Left lobe of liver (tissue), 2 donors: ENCODE measurements around the gene BHLHE23. TPM values are rescaled to one million over a fixed set of nuclear protein-coding genes. Genes with fewer than 3 reads are reported as not detected.

Experiments
- ATAC-seq: fragments of 200-7000 bp; cut with Tn5 transposase; one replicate; pipeline ENCODE4 v1.9.1; 2020; ENCODE audit warnings: mild to moderate bottlenecking, moderate library complexity
- DNase-seq: peaks from one replicate; pipeline ENCODE4 v3.0.0-alpha.2; 2020; ENCODE audit warnings: low spot score
- total RNA-seq: library from RNA; stranded (reverse); gene quantifications from one replicate; pipeline ENCODE4 v1.2.1, GENCODE V29; 2021
- donor health status: DM: no; HTN: no; CAD: no; lungs with moderate emphysema.
- donor health status: DM: no; HTN: yes; CAD: no.

The BHLHE23 gene
- total RNA-seq, 1 donor from 2014 or later: not detected

DNA sequence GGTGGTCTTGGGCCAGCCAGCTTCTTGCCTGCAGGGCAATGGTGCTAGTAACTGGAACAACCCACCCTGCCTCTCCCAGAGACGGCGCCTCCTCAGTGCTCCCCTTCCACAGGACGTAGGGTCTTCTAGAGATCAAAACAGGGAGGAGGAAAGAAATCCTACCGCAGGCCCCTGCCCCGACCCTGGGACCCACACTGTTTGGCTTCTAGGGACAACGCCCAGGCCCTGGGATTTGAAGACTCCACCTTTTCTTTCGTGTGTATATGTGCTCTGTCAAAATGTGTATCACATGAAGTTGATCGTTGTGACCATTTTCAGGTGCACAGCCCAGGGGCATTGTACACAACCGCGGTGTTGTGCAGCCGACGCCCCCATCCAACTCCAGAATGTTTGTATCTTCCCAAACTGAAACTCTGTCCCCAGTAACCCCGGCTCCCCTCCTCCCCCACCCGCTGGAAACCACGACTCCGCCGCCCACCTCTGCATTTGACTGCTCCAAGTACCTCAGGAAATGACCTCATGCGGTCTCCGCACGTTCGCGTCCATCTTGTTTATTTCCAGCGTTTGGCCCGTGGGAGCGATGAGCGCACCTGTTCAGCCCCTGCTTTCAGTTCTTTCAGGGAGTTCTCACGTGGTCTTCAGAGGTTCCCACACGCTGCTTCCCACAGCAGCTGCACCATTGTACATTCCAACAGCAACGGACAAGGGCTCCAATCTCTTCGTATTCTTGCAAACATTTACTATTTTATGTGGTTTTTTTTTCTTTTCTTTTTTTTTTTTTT, 3.4 kb upstream of the BHLHE23 start:
- no peak for DNase-seq
- ATAC-seq: no peak

DNA sequence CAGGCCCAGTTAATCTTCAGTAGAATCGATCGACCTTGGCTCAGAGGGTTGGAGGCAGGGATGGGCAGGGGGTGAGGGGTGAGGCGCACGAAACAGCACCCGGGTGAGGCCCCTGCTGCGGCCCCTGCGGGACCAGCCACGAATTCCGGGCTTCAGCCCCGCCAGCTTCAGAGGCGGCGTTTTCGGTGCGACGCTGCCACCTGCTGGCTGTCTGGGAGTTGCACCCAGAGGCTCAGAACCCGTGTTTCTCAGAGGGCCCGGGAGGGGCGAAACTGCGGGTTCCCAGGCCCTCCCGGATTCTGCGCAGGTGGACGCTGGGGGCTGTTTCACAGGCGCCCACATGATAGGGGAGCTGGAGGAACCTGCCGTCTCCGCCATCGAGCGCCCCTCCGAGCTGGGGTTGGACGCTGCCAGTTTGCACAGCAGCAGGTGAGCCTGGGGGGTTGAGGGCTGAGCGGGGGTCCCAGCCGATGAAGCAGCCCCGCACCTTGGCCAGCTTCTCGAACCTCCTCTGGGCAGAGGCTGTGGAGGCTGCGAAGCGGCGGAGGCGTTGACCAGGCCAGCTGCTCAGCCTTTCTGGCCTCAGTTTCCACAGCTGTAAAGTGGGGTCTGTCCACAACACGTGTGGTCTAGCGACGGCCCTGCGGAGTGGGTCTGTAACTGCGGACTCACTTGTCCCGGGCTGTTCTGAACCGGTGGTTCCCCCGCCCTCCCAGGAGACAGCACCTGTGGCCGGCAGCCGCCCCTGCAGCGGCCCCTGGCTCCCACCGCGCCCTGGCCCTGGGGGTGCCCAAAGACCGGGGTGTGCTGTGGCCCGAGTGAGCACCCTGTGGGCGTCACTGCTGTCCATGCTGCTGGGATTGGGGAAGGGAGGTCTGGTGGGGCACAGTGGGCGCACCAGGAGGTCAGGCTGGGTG, 2.5 kb upstream of the BHLHE23 start:
- DNase-seq (peak; percentile 76), ATAC-seq (peak; percentile 93)

DNA sequence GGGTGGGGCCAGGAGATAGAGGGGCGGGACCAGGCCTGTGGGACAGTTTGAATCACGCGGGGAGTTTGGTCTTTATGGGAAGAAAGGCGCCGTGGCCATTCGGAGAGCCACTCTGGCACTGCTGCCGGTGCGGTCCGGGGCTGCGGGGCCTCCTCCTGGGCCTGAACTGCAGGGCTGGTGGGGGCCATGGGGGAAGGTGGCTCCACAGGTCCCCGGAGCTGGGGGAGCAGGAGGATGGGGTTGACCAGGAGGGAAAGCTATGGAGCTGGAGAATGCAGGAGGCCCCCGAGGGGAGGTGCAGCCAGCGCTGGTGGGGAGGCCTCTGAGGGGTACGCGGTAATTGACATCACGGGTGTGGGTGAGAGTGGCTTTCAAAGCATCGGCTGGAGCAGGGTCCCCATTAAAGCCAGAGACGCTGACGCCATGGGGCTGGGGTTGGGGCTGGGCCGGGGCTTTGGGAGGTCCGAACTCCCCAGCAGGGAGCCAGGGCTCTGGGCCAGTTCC, 1.8 kb upstream of the BHLHE23 start:
- no peak for DNase-seq
- peak; percentile 4 for ATAC-seq

DNA sequence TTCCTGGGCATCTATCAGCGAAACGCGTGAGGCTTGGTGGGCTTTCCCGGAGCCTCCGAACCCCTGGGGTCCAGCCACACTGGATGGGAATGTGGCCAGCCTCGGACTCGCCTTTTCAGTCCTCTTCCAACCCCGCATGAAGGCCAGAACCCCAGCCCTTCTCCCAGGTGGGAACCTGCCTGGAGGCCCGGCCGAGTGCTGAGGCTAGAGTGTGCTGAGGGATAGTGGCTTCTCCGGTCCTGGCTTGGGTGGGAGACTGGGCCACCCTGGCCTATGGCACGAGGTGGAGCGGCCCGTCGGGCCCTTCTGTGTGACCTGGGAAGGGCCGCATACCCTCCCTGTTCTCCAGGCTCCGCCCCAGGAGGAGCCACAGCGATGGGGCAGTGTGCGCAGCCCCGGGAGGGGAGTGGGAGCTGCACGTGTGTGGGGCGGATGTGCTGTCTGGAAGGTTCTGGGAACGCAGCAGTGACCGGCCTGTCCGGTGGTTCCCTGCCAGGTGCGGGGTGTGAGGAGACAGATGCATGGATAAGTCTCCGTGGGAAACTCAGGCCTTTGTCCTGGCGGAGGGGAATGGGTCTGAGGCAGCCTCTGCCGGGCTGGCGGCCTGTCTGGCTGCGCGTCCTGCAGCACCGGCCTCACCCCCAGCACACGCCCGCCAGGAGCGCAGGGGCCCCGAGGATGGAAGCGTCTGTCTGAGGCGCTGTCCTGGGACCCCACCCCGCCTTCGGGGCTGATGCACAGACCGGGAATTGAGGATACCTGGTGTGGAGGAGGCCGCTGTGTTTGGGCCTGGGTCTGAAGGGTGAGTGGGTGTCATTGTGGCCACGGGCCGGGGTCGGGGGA, 1.1 kb upstream of the BHLHE23 start:
- DNase-seq (no peak), ATAC-seq (no peak)

DNA sequence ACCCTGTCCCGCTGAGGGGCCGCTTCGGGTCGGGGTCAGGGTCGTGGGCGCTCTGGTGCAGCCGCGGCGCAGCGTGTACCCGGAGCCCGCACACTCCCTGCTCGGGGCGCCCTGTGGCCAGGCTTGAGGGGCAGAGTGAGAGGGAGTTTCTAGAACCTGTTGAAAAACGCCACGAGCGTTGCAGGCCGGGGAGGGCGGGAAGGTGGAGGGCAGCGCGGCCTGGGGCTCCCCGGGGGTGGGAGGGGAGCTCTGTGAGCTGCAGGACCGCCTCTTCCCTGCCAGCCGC, 539 bp upstream of the BHLHE23 start:
- no peak for DNase-seq

DNA sequence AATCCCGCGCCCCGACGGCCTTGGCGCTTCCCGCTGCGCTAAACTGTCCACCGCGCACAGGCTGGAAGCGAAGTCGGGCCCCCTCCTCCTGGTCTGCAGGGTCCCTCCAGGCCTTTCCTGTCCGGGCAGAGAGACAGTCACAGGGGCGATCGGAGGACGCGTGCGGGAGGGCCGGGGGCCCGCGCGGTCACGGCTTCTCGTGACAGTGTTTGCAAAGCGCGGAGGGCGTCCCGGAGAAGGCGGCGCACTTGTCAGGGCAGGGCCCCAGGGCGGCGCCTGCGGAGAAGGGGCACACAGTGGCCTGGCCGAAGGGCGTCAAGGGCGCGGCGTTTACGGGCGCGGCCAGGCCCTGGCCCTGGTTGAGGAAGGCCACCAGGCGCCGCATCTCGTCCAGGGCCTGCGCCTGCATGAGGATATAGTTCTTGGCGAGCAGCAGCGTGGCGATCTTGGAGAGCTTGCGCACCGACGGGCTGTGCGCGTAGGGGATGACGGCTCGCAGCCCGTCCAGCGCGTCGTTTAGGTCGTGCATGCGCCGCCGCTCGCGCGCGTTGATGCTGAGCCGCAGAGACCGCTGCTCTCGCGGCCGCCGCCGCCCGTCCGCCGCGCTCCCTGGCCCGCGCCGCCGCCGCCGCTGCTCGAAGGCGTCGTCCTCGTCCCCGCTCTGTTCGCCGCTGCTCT, 763 bp downstream of the BHLHE23 start:
- DNase-seq: no peak
- no peak for ATAC-seq

More for the DNA sequence above, 539 bp upstream of the BHLHE23 start:
- ATAC-seq: no peak

DNA sequence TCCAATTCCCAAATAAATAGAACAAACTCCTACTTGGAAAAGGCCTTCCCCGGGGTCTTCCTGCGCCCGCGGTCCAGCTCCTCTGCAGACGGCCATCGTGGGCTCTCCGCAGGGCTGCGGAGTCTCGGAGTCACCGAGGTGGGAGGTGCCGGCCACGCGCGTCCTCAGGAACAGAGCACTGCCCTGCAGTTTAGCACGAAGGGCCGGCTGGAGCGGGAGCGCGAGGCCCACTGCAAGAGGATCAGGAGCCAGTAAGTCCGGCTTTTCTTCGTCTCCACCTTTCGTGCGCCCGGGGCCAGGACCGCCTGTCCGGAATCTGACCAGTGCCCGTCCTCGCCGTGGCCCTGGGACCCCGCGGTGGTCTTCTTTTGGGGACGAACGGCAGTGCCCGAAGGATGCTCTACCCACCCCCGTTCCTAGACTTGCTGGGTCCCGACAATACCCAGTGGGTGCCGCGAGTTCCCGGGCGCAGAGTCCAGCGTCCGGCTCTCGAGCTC, 1.4 kb downstream of the BHLHE23 start:
- DNase-seq: no peak
- no peak for ATAC-seq

DNA sequence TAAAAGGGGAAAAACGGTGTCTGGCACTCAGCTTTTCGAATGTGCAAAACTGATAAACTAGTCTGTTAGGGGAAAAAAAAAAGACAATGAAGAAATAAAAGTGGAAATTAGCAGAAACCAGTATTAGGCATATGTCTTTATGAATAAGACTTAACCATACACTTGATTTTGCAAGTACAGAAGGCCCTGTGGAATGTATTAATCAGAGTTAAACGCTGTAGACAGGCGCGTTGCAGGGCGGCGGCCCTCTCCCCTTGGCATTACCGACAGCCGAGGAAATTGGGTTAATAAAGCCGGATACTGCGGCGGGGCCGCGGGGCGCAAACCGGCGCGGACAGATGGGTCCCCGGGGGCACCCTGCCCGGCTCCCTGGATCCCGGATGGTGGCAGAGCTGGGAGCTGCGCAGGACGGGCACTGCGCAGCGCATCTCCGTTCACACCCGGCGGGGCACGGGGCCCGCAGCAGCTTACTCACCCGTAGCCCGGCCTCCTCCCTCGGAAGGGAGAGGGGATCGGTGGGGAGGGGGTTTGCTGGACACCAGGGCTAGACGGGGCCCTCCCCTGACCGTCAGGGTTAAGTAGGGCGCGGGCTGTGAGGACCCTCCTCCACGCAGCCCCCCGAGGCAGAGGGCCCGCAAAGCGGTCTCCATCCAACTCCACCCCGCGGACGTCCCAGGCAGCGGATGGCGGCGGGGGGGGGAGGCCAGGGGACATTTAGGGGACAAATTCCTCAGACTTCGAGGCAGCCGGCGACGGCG, 2.0 kb downstream of the BHLHE23 start:
- no peak for ATAC-seq
- no peak for DNase-seq

DNA sequence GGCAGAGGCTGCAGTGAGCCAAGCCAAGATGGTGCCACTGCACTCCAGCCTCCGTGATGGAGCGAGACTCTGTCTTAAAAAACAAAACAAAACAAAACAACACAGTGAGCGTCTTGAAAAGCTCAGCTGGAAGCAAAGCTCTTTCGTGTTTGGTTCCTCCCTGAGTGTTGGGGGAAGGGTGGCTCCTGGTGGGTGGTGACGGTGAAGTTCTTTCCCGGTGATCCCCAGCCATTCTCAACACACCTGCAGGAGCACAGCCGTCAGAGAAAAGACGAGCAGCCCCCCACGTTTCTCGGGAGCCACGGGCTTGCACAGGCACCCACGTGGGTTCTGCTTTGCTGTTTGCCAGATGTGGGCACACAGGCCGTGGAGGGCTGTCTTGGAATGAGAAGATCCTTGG, 3.2 kb downstream of the BHLHE23 start:
- no peak for ATAC-seq
- no peak for DNase-seq

DNA sequence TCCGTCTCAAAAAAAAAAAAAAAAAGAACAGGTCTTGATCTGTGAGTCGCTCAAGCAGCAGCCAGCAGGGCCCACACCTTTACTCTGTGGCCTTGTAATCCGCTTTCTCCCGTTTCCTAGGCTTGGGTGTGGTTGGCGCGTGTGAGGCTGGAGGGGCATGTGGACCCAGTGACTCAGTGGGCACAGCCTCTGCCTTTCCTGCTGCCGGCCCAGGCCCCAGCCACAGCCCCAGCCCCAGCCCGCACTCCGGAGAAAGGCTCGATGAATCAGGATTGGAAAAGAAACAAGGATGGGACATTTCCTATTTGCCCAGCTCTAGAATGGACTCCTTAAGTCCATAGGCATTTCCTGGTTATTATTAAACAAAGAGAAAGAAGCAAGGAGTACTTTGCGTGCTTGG, 4.3 kb downstream of the BHLHE23 start:
- ATAC-seq (no peak), DNase-seq (no peak)

DNA sequence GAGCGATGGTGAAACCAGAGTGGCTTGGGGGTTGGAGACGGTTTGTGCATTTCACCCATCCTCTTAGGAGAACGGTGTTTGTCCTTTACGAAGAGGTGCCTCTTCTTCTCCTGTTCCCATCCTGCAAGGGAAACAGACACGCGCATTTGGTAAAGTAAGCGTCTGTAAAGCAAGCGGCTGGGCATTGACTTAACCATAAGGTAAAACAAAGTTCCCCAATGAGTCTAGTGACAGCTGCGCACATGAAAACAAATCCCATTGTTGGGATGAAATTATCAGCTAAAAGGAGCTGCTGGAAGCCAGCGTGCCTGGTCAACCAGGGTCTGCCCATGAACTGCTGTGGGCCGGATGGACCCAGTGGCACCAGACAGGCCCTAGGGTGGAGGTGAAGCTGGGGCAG, 5.8 kb downstream of the BHLHE23 start:
- ATAC-seq (no peak), DNase-seq (no peak)

DNA sequence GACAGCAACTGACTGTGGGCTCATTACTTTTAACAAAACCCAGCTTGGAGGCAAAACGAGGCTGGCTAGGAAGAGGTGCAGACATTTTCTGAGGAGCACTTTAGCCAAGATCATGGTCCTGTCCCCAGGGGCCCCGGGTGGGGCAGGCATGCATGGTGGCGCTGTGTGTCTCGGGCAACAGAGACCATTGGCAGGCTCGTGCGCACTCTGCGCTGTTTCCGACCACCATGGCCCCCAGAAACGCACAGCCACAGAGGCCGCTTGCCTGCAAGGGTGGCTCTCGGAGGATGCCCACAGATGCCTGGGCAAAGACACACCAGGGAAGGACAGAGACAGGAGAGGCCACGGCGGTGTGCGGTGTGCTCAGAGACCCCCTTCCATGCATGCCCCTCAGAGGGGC, 6.7 kb downstream of the BHLHE23 start:
- ATAC-seq (no peak), DNase-seq (no peak)

DNA sequence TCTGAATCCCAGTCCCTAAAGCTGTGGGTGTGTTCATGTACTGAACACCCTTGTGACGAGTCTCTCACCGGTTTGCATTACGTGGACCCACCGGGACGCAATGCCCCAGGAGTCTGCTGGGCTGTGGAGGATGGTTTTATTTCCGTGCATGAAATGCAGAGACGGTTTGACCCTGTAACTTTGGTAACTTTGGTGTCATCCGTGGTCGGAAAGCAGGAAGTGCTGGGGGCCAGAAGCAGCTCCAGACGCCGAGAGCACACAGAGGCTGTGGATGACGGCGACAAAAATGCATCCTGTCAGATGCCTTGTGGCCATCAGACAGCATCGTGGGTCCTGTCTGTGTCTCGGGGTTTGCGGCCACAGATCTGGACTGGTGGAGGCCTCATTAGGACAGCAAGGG, 7.2 kb downstream of the BHLHE23 start:
- DNase-seq: no peak
- ATAC-seq: no peak

DNA sequence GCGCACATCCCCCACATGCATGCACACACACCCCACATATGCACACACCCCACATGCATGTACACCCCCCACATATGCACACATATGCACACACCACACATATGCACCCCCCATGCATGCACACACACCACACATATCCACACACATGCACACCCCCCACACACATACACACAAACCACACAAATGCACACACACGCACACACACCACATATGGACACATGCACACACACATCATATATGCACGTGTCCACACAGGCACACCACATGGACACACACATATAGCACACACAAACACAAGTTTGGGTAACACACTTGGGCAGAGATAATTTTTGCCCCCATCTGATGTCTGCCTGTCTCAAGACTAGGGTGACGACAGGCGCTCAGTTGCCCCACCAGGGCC, 8.3 kb downstream of the BHLHE23 start:
- DNase-seq: no peak
- no peak for ATAC-seq

DNA sequence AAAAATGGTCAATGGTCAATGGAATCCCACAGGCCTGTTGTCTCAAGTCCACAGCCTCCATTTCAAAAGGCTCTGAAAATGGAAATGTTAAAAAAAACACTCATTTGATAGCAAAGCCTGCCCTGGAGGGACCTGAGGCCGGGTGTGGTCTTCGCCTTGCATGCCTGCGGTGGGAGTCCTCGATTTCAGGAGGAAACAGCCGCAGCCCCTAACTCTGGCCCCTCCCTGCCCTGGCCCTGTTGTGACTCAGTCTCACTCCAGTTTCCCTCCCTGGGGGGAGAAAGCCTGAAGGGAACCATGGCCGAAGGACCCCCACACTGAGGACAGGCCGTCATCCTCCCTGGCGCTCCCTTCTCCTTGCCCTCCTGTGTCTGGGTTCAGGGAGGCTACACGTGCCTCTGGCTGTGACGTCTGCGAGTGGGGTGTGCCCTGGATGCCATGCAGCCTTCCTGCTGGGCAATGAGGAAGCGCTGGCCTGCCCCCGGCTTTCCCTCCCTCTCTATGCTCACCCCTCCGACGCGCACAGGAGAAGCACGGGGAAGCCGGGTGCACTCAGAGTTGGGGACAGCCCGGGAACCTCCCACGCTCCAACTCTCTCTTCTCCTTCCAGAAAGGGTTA, 9.2 kb downstream of the BHLHE23 start:
- ATAC-seq (no peak), DNase-seq (no peak)

DNA sequence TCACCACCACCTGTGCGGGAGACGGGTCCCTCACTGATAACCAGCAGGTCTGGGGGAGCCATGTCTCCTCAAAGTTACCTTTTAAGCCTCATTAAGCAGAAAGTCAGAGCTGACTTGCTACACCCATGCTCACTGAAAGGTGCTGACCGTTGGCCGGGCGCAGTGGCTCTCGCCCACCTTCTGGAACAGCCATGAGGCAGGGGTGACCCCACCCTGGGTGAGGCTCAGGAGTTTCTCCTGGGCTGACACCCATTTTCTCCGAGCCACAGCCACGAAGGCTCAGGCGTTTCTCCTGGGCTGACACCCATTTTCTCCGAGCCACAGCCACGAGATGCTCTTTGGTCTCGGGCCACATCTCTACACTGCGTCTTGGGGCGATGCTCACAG, 10.2 kb downstream of the BHLHE23 start:
- ATAC-seq (no peak), DNase-seq (no peak)

DNA sequence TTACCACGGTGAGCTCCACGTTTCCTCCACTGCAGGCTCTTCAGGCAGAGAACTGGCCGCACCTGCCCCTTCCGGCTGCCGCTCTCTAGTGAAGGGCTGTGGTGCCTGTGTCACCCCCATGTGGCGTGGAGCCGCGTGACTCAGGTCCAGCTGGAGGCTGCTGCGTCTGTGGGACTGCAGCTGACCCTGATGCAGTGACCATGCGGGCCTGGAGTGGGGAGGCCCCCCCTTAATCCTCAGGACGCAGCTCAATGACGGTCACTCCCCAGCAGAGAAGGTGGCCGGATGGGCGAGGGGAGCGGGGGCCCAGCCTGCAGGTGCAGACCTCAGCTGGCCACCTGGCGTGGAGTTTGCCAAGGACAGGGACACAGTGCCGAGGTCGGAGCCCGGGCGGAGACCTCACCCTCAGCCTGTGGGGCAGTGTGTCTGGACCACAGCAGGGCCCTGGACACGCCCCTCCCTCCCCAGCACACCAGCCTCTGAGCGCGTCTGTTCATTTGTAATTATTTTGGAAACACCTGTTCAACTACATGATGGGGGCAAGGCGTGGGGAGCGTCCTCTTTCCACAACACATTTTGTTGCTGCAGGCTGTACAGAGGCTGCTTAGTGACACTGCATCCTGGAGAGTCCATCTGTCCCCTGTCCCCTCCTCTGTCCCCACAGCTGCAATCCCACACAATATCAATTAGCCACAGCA, 10.7 kb downstream of the BHLHE23 start:
- no peak for ATAC-seq
- no peak for DNase-seq

DNA sequence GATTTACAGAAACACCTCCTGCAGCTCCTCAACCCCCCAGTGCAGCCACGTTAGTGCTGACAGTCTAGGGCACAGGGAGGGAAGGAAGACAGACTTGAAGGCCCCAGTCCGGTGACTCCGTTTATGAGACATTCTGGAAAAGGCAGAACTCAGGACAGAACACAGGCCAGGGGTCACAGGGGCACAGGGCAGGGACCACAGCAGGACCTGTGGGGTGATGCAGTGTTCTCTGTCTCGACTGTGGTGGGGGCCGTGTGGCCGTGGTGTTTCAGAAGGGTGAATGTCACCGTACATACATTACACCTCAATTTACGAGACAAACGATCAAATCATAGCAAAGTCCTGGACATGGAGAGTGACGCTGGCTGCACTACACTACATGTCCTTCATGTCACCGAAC, 11.3 kb downstream of the BHLHE23 start:
- ATAC-seq: no peak
- DNase-seq: no peak

DNA sequence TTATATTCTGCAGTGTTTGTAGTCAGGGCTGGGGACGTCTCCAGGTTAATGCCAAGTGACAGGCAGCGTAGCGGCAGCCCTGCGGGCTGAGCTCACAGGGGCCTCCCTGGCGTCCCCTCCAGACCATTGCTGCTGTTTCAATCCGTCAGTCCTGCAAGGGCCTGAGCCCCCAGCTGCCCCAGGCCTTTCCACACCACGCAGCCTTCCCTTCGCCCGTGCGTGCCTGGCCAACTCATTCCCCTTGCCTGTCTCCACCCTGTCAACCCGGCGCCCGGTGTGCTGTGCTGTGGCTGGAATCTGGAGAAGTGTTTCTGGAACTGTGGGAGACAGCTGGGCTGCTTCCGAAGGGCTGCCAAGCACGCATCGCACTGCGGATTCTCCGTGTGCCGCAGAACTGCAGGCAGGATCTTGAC, 11.9 kb downstream of the BHLHE23 start:
- DNase-seq: no peak
- no peak for ATAC-seq
